Ishikawa (cell line): ENCODE data around the gene GALK1.

Source experiments
- CREB1 ChIP-seq: IDR thresholded peaks from 2 replicates; pipeline ENCODE4 v1.6.1; 2012; ENCODE audit warnings: low read depth
- EP300 ChIP-seq: IDR thresholded peaks from 2 replicates; pipeline ENCODE4 v1.6.1; 2012; ENCODE audit warnings: borderline replicate concordance
- FOXM1 ChIP-seq: IDR thresholded peaks from 2 replicates; pipeline ENCODE4 v1.6.1; 2012; ENCODE audit warnings: low read depth, borderline replicate concordance
- MAX ChIP-seq: IDR thresholded peaks from 2 replicates; pipeline ENCODE4 v1.6.1; 2012
- NFIC ChIP-seq: IDR thresholded peaks from 2 replicates; pipeline ENCODE4 v1.6.1; 2012
- RAD21 ChIP-seq: IDR thresholded peaks from 2 replicates; pipeline ENCODE4 v1.6.1; 2012; ENCODE audit warnings: low read depth
- REST ChIP-seq: IDR thresholded peaks from 2 replicates; pipeline ENCODE4 v1.6.1; 2012; ENCODE audit warnings: low read depth, mild to moderate bottlenecking
- TAF1 ChIP-seq: IDR thresholded peaks from 2 replicates; pipeline ENCODE4 v1.6.1; 2012; ENCODE audit warnings: low read depth, mild to moderate bottlenecking
- TCF12 ChIP-seq: IDR thresholded peaks from 2 replicates; pipeline ENCODE4 v1.6.1; 2012; ENCODE audit warnings: low read depth
- TEAD4 ChIP-seq: IDR thresholded peaks from 2 replicates; pipeline ENCODE4 v1.6.1; 2012
- USF1 ChIP-seq: IDR thresholded peaks from 2 replicates; pipeline ENCODE4 v1.6.1; 2012
- YY1 ChIP-seq: IDR thresholded peaks from 2 replicates; pipeline ENCODE4 v1.6.1; 2012; ENCODE audit warnings: low read depth
- ZBTB7A ChIP-seq: IDR thresholded peaks from 2 replicates; pipeline ENCODE4 v1.6.1; 2012; ENCODE audit warnings: low read depth

- TF ChIP-seq YY1 (no peak), USF1 (no peak), MAX (no peak), TCF12 (no peak), REST (no peak), RAD21 (no peak), ZBTB7A (no peak), EP300 (no peak), FOXM1 (no peak), TAF1 (no peak), TEAD4 (no peak), CREB1 (no peak), NFIC (no peak)
Measured at GRCh38 chr17:75771334-75772281, 6.6 kb upstream of the GALK1 start.
